ENCODE measurements around the gene WDFY1.

DNA sequence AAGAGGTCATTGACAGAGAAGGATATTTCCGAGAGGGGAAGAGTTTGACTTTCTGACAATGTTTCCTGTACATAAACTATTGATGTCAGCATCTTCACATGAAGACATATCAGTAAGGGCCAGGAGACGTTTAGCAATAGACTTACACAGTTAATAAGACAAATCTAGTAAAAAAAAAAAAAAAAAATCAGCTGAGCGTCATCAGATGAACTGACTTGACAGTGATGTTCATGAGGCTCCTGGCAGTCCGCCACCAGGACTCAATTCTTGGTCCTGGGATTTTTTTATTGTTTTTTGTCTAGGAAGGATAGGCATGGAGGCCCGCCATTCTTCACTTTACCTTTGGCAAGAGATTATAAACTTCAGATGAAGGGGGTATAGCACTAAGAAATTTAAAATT is 26.6 kb upstream of the WDFY1 start:
- no peak for TF ChIP-seq SIN3A (IDR thresholded peaks at IDR 0.05; ENCODE audit: borderline replicate concordance, insufficient read depth, low read length)
- TF ChIP-seq, protein P1, sequence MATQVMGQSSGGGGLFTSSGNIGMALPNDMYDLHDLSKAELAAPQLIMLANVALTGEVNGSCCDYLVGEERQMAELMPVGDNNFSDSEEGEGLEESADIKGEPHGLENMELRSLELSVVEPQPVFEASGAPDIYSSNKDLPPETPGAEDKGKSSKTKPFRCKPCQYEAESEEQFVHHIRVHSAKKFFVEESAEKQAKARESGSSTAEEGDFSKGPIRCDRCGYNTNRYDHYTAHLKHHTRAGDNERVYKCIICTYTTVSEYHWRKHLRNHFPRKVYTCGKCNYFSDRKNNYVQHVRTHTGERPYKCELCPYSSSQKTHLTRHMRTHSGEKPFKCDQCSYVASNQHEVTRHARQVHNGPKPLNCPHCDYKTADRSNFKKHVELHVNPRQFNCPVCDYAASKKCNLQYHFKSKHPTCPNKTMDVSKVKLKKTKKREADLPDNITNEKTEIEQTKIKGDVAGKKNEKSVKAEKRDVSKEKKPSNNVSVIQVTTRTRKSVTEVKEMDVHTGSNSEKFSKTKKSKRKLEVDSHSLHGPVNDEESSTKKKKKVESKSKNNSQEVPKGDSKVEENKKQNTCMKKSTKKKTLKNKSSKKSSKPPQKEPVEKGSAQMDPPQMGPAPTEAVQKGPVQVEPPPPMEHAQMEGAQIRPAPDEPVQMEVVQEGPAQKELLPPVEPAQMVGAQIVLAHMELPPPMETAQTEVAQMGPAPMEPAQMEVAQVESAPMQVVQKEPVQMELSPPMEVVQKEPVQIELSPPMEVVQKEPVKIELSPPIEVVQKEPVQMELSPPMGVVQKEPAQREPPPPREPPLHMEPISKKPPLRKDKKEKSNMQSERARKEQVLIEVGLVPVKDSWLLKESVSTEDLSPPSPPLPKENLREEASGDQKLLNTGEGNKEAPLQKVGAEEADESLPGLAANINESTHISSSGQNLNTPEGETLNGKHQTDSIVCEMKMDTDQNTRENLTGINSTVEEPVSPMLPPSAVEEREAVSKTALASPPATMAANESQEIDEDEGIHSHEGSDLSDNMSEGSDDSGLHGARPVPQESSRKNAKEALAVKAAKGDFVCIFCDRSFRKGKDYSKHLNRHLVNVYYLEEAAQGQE (IDR thresholded peaks at IDR 0.05; ENCODE audit: insufficient read depth in 1 of 2, low read depth in 2 of 2, low read length in 2 of 2): no peak
- TF ChIP-seq POLR2AphosphoS5 (IDR thresholded peaks at IDR 0.05; ENCODE audit: low read depth, low read length): no peak
